ENCODE results near the gene ZMYND10. TPM values are rescaled to one million over a fixed set of nuclear protein-coding genes. Genes with fewer than 3 reads are reported as not detected.

The ZMYND10 gene
- total and polyA plus RNA-seq, 8 donors: 0.35 to 8.3 (median 1.3) TPM

- no peak for TF ChIP-seq CTCF (IDR thresholded peaks at IDR 0.05)
- peaks cover 0 to 10% (median 4%) of the 10 kb centered on the region in 3 donors for H3K4me1 ChIP-seq
- DNase-seq (no peak), ATAC-seq (no peak), FAIRE-seq (no peak)
- peak overlapping the region in 1 of 4 donors; percentile 63 for H3K27ac ChIP-seq
- intact Hi-C loops (cut with DNase I): no loop called here
- no peaks in the 10 kb centered on the region for H3K9me3 ChIP-seq
- no peaks in the 10 kb centered on the region for H3K36me3 ChIP-seq
- H3K4me3 ChIP-seq: peak overlapping the region; percentile 41 to 79 (median 64)
- WGBS, 2 donors: 65 to 68% methylated on average over 5 of the region's 5 CpGs
- no peaks in the 10 kb centered on the region for H3K27me3 ChIP-seq
Observed at GRCh38 chr3:50365842-50366220, 20.3 kb upstream of the ZMYND10 start.

GRCh38 chr3:50365080-50365841 is 19.7 kb upstream of the ZMYND10 start:
- peak overlapping the region; percentile 42 to 63 (median 58) for H3K27ac ChIP-seq
- intact Hi-C loops (cut with DNase I): no loop called here
- no peaks in the 10 kb centered on the region for H3K9me3 ChIP-seq
- DNase-seq (peak; percentile 94 to 98 (median 96)), ATAC-seq (peak; percentile 91 to 94 (median 94)), FAIRE-seq (no peak)
- no peaks in the 10 kb centered on the region for H3K36me3 ChIP-seq
- H3K27me3 ChIP-seq: no peaks in the 10 kb centered on the region
- H3K4me3 ChIP-seq: peak overlapping the region; percentile 41 to 79 (median 64)
- peaks cover 0 to 10% (median 4%) of the 10 kb centered on the region in 3 donors for H3K4me1 ChIP-seq
- WGBS, 2 donors: 2 to 3% methylated on average over 40 to 53 of the region's 53 CpGs
- TF ChIP-seq CTCF (IDR thresholded peaks at IDR 0.05): no peak

GRCh38 chr3:50364573-50365079 is 19.1 kb upstream of the ZMYND10 start:
- Histone ChIP-seq H3K9me3 (no peaks in the 10 kb centered on the region), H3K27me3 (no peaks in the 10 kb centered on the region), H3K4me1 (peaks cover 0 to 10% (median 4%) of the 10 kb centered on the region in 3 donors), H3K4me3 (peak overlapping the region; percentile 18 to 79 (median 56)), H3K27ac (peak overlapping the region in 1 of 4 donors; percentile 60), H3K36me3 (no peaks in the 10 kb centered on the region)
- TF ChIP-seq CTCF (IDR thresholded peaks at IDR 0.05): no peak
- intact Hi-C loops (cut with DNase I): no loop called here
- peak; percentile 25 to 35 (median 28) for ATAC-seq
- WGBS, 2 donors: 14 to 32% methylated on average over 20 to 48 of the region's 48 CpGs
- DNase-seq: peak in 3 of 6 donors; percentile 52 to 71 (median 68)
- FAIRE-seq: no peak

- WGBS, 2 donors: 19 to 28% methylated on average over 8 of the region's 8 CpGs
- H3K9me3 ChIP-seq: no peaks in the 10 kb centered on the region
- peak overlapping the region in 1 of 4 donors; percentile 86 for H3K4me3 ChIP-seq
- intact Hi-C loops (cut with DNase I): no loop called here
- H3K27me3 ChIP-seq: no peaks in the 10 kb centered on the region
- no peak for ATAC-seq
- DNase-seq: no peak
- peaks cover 14 to 38% (median 25%) of the 10 kb centered on the region in 3 donors for H3K4me1 ChIP-seq
- no peak for TF ChIP-seq CTCF (IDR thresholded peaks at IDR 0.05)
- no peak for FAIRE-seq
- H3K36me3 ChIP-seq: peaks cover 3 to 7% (median 6%) of the 10 kb centered on the region in 3 donors
- no peak overlapping the region for H3K27ac ChIP-seq
Observed at GRCh38 chr3:50359760-50360110, 14.2 kb upstream of the ZMYND10 start.

Data from pancreas (tissue), 10 donors.